Mucosa of rectum (tissue), 2 donors: ENCODE results near the gene CMC2.
A peak's percentile ranks its signal among the peaks of the same experiment; 100 is the strongest.

ENCODE experiments used
- H3K27ac ChIP-seq, 2 donors: one replicate each; pipeline ENCODE4 v1.7.0; 2013; ENCODE audit warnings: inconsistent platforms in 2 of 2, low read depth in 2 of 2, low read length in 2 of 2
- H3K27me3 ChIP-seq, 2 donors: one replicate each; pipeline ENCODE4 v1.7.0; 2013; ENCODE audit warnings: low read length in 2 of 2; ENCODE audit not compliant: control insufficient read depth in 2 of 2, insufficient read depth in 2 of 2
- H3K36me3 ChIP-seq, 2 donors: one replicate each; pipeline ENCODE4 v1.7.0; 2013; ENCODE audit warnings: low read length in 2 of 2; ENCODE audit not compliant: control insufficient read depth in 2 of 2, insufficient read depth in 2 of 2
- H3K4me1 ChIP-seq, 2 donors: one replicate each; pipeline ENCODE4 v1.7.0; 2013; ENCODE audit warnings: low read length in 2 of 2, mild to moderate bottlenecking in 1 of 2; ENCODE audit not compliant: control insufficient read depth in 2 of 2, insufficient read depth in 2 of 2
- H3K4me3 ChIP-seq, 2 donors: one replicate each; pipeline ENCODE4 v1.7.0; 2013; ENCODE audit warnings: low read length in 2 of 2
- H3K9ac ChIP-seq, 2 donors: one replicate each; pipeline ENCODE4 v1.7.0; 2013; ENCODE audit warnings: low read length in 2 of 2, low read depth in 1 of 2, mild to moderate bottlenecking in 1 of 2
- H3K9me3 ChIP-seq, 2 donors: one replicate each; pipeline ENCODE4 v1.7.0; 2013; ENCODE audit warnings: low read length in 2 of 2; ENCODE audit not compliant: control insufficient read depth in 2 of 2
- donor health status: healthy.
- donor health status: Normal muscosa, but diverticular disease.

CMC2 gene

DNA sequence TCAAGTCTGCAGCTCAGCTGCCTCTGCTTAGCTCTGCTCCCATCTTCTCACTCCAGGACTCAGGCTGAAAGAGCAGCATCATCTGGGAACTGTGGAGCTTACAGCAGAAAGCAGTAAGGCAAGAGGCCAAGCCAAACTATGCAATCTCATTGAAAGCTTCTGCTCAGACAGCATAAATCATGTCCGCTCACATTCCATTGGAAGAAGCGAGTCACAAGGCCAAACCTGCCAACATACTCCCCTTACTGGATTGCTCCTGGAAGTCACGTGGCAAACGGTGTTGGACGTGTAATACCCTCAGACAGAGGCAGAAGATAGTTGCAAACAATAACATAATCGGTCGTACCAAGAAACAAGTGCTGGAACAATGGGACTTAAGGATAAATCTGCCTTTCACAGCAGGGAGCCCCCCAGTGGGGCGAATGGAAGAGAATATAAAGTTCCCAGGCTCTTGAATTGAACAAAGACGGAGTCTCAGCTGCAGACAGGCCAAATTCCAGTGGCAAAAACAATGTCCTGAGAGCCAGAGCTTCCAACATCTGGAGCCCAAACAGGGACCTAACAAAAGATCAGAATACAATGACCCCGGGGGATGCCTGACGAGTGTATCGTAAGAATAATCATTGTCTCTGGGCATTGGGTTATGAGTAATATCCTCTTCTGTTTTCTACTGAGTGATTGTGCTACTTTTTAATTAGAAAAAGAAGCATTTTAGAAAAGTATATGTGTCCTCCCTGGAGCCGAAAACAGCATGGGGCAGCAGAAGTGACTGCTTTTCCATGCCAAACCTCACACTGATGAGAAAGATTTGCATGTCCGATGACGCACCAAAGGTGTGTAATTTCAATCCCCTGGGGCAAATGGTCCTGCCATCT lies 68.4 kb downstream of the CMC2 start:
- H3K9me3 ChIP-seq: no peaks in the 10 kb centered on the region
- no peaks in the 10 kb centered on the region for H3K4me1 ChIP-seq
- H3K9ac ChIP-seq: no peak overlapping the region
- no peak overlapping the region for H3K27ac ChIP-seq
- peaks cover 0 to 5% of the 10 kb centered on the region in 2 donors for H3K27me3 ChIP-seq
- H3K36me3 ChIP-seq: no peaks in the 10 kb centered on the region
- H3K4me3 ChIP-seq: no peak overlapping the region

GRCh38 chr16:80936410-80936809 lies 70.3 kb downstream of the CMC2 start:
- H3K27me3 ChIP-seq: peaks cover 0 to 5% of the 10 kb centered on the region in 2 donors
- no peak overlapping the region for H3K4me3 ChIP-seq
- no peak overlapping the region for H3K27ac ChIP-seq
- peaks cover 0 to 9% of the 10 kb centered on the region in 2 donors for H3K4me1 ChIP-seq
- no peaks in the 10 kb centered on the region for H3K9me3 ChIP-seq
- H3K36me3 ChIP-seq: no peaks in the 10 kb centered on the region
- no peak overlapping the region for H3K9ac ChIP-seq

DNA sequence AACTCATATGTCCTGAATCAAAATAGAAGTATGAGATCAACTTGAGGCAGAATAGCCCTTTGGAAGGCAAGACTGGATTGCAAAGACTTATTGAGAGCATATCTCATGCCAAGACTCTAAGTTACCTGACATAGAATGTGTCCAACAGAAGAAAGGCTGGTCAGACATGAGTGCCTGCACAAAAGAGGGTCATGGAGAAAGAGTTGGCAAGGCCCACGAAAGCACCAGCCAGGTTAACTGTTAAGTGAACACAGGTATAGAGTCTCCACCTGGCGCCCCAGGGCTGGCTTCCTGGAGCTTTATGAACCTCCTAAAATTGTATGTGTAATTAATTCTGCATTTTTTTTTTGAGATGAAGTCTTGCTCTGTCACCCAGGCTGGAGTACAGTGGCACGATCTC lies 71.0 kb downstream of the CMC2 start:
- Histone ChIP-seq H3K27ac (no peak overlapping the region), H3K36me3 (no peaks in the 10 kb centered on the region), H3K27me3 (peaks cover 0 to 5% of the 10 kb centered on the region in 2 donors), H3K9me3 (no peaks in the 10 kb centered on the region), H3K9ac (no peak overlapping the region), H3K4me3 (no peak overlapping the region), H3K4me1 (peaks cover 0 to 9% of the 10 kb centered on the region in 2 donors)

- H3K27me3 ChIP-seq: peaks cover 0 to 5% of the 10 kb centered on the region in 2 donors
- no peaks in the 10 kb centered on the region for H3K9me3 ChIP-seq
- H3K27ac ChIP-seq: peak overlapping the region; percentile 38 to 48
- peak overlapping the region; percentile 56 to 62 for H3K4me3 ChIP-seq
- peaks cover 0 to 9% of the 10 kb centered on the region in 2 donors for H3K4me1 ChIP-seq
- peak overlapping the region in 1 of 2 donors; percentile 62 for H3K9ac ChIP-seq
- H3K36me3 ChIP-seq: no peaks in the 10 kb centered on the region
Measured at GRCh38 chr16:80932708-80933095, 74.0 kb downstream of the CMC2 start.

GRCh38 chr16:80931801-80932707 lies 74.6 kb downstream of the CMC2 start:
- Histone ChIP-seq H3K27me3 (peaks cover 0 to 5% of the 10 kb centered on the region in 2 donors), H3K27ac (peak overlapping the region; percentile 38 to 48), H3K36me3 (no peaks in the 10 kb centered on the region), H3K4me3 (peak overlapping the region; percentile 56 to 62), H3K9me3 (no peaks in the 10 kb centered on the region), H3K4me1 (peaks cover 0 to 9% of the 10 kb centered on the region in 2 donors), H3K9ac (peak overlapping the region; percentile 14 to 62)

DNA sequence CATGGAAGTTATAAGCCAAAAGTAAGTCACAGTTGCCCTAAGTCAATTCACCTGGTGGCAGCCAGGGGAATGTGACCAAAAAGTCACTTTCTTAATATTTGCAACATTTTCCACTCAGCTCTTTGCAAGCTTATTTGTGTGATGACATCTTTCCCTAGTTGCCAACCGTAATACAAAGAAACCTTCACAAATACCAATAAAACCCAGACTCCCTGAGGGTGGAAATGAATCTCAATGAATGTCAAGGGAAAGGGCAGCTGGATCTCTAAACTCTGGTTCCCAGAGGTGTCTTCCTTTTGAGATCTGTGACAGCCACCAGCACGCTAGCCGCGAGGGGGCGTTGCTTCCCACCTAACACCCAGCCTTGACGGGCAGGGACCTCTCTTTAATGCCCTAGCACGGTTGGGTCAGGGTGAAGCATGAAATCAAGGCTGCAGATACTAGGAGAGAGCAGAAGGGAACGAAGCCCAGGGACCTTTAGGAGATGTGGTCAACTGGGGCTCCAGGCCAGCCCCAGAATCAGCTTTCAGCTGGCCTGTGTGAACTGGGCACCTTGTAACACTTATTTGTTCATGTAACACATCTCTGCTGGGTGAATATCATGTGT lies 82.2 kb downstream of the CMC2 start:
- Histone ChIP-seq H3K9me3 (no peaks in the 10 kb centered on the region), H3K27me3 (no peaks in the 10 kb centered on the region), H3K27ac (no peak overlapping the region), H3K36me3 (no peaks in the 10 kb centered on the region), H3K9ac (no peak overlapping the region), H3K4me1 (no peaks in the 10 kb centered on the region), H3K4me3 (no peak overlapping the region)

- H3K27ac ChIP-seq: no peak overlapping the region
- H3K36me3 ChIP-seq: no peaks in the 10 kb centered on the region
- no peaks in the 10 kb centered on the region for H3K4me1 ChIP-seq
- no peak overlapping the region for H3K4me3 ChIP-seq
- H3K9ac ChIP-seq: no peak overlapping the region
- H3K27me3 ChIP-seq: no peaks in the 10 kb centered on the region
- no peaks in the 10 kb centered on the region for H3K9me3 ChIP-seq
Measured at GRCh38 chr16:80923356-80923755, 83.3 kb downstream of the CMC2 start.
